Mucosa of descending colon (tissue), 3 donors: ENCODE results near the gene AOPEP. TPM values are rescaled to one million over a fixed set of nuclear protein-coding genes. Genes with fewer than 3 reads are reported as not detected.

Experiments
- ATAC-seq: fragments of 200-7000 bp; cut with Tn5 transposase; one replicate; pipeline ENCODE4 v1.9.1; 2020; ENCODE audit warnings: mild to moderate bottlenecking, moderate library complexity
- DNase-seq, 3 donors: peaks; one replicate each; pipeline ENCODE4 v3.0.0-alpha.2; 2020
- H3K36me3 ChIP-seq: fragments of 200-600 bp; one replicate; pipeline ENCODE4 v1.8.0; 2021; ENCODE audit warnings: low read depth, mild to moderate bottlenecking
- H3K4me1 ChIP-seq: fragments of 200-600 bp; one replicate; pipeline ENCODE4 v1.8.0; 2021; ENCODE audit warnings: low read depth, mild to moderate bottlenecking
- H3K4me3 ChIP-seq: fragments of 200-600 bp; one replicate; pipeline ENCODE4 v1.8.0; 2021; ENCODE audit warnings: mild to moderate bottlenecking
- H3K9me3 ChIP-seq: fragments of 200-600 bp; one replicate; pipeline ENCODE4 v1.8.0; 2021; ENCODE audit warnings: mild to moderate bottlenecking
- intact Hi-C, 2 donors: fragments of 100-400 bp; cut with DNase I in 1 of 2; cut with micrococcal nuclease in 1 of 2; formaldehyde crosslinking; loops; one replicate each; pipeline versions ENCODE4 v1.11.0 to v1.11.1; 2022; cut with DNase I, micrococcal nuclease
- total RNA-seq, 3 donors: library from RNA; stranded (reverse); fragmentation: NEBNext Ultra II Directional in 2 of 3; extraction: Animal tissue kit (Norgen Biotek cat#: 25700) in 2 of 3; gene quantifications; one replicate each; pipeline versions ENCODE4 v1.2.1 to v1.2.4, GENCODE V29; 2021 to 2023
- TF ChIP-seq, protein P1 (sequence below): fragments of 200-600 bp; IDR thresholded peaks from one replicate; pipeline ENCODE4 v1.8.0; 2022; ENCODE audit warnings: antibody characterized with exemption, mild to moderate bottlenecking
- donor health status: DM: no; HTN: no; CAD: no; lungs with moderate emphysema.
- donor health status: DM: no; HTN: no; CAD: no.
- donor health status: DM: no; HTN: yes; CAD: no.

The AOPEP gene
- total RNA-seq, 3 donors from 2014 or later = 47.5 to 102 (median 57.8) TPM

DNA sequence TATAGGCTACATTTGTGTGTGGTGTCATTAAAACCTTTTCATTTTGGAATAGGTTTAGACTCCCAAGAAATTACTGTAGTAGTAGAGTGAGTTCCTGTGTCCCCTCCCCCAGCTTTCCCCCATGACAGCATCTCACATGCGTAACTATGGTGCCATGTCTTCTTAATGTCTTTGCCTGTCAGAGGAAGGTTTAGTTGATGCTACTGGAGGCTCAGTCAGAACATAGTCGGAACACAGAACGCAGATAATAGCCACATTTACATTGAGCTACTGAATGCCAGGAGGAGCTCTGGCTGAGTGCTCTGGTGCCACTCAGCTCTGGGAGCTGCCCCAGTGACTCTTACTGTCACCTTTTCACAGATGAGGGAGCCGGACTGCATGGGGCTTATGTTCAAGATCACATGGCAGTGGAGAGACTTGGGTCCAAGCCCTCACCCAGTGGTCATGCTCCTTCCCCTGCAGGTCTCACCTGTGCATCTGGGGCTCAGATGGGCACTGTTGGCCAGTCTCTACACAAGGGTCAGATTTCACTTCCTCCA is 223.6 kb downstream of the AOPEP start:
- no peaks in the 10 kb centered on the region for H3K36me3 ChIP-seq
- DNase-seq = no peak
- ATAC-seq = no peak
- no peaks in the 10 kb centered on the region for H3K9me3 ChIP-seq
- H3K4me1 ChIP-seq = peaks cover 22% of the 10 kb centered on the region
- H3K4me3 ChIP-seq = no peak overlapping the region
- TF ChIP-seq, protein P1, sequence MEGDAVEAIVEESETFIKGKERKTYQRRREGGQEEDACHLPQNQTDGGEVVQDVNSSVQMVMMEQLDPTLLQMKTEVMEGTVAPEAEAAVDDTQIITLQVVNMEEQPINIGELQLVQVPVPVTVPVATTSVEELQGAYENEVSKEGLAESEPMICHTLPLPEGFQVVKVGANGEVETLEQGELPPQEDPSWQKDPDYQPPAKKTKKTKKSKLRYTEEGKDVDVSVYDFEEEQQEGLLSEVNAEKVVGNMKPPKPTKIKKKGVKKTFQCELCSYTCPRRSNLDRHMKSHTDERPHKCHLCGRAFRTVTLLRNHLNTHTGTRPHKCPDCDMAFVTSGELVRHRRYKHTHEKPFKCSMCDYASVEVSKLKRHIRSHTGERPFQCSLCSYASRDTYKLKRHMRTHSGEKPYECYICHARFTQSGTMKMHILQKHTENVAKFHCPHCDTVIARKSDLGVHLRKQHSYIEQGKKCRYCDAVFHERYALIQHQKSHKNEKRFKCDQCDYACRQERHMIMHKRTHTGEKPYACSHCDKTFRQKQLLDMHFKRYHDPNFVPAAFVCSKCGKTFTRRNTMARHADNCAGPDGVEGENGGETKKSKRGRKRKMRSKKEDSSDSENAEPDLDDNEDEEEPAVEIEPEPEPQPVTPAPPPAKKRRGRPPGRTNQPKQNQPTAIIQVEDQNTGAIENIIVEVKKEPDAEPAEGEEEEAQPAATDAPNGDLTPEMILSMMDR = no peak
- intact Hi-C loops = no loop called here

DNA sequence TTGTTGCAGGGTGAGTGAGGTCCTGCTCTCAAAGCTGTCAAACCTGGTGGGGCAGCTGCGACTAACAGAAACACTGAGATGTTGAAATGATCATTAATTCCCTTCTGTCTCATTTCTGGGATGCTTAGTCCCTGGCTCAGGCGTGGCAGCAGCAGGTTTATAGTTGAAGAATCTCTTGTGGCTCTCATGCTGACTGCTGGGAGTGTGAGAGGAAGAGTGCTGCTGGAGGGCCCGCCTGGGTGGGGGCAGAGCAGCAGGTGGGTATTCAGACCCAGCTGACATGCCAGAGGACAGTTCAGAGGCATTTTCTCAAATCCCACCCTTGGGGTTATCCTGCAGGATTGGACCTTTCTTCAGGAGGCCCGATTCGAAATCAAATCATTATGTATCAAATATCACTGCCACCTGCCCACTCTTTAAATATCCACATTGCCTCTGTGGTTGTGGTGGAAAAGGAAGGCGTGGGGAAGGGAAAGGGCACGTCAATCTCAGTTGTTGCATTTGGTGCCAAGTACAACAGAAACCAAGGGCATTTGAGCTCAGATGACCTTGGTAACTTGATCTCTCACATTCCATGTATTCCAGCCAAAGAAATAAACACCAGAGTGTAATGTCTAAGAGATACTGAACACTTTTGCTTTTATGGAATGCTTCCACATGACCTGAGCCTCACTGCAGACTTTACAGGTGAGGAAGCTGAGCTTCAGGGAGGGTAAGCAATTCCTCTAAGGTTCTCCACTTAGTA is 224.3 kb downstream of the AOPEP start:
- Histone ChIP-seq H3K36me3 (no peaks in the 10 kb centered on the region), H3K4me1 (peaks cover 22% of the 10 kb centered on the region), H3K9me3 (no peaks in the 10 kb centered on the region), H3K4me3 (no peak overlapping the region)
- DNase-seq (no peak), ATAC-seq (peak; percentile 37)
- TF ChIP-seq, protein P1 = no peak
- intact Hi-C loops = no loop called here

DNA sequence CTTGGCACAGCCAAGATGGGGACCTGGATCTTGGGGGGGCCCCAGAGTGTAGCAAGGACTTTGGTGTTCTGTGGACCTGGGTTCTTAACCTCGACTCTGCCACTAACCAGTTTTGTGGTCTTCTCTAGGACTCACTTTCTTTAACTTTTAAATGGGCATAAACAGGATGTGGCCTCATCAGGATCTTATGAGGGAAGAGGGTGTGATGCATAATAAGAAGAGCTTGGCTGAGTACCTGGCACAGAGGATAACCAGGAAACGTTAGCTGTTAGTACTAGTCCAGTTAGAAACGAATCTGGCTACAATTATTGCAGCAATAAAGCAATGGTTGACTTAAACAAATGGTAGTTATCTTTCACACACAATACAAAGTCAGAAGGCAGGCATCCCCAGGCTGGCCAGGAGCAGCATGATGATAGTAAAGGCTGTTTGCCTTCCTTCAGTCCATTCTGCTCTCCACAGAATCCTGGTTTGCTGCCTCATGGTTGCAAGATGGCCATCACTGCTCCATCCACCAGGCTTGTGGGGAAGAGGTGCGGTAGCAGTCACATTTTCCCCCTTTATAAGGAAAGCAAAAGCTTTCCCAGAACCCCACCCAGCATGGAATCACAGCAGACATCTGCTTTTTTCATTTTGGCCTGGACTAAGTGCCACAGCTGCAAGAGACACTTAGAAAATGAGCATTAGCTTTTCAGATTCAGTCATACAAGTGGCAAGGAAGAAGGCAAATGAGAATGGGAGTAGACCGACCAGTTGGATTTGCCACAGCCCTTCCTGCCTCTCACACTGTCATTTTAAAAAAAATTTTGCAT is 225.0 kb downstream of the AOPEP start:
- H3K36me3 ChIP-seq = no peaks in the 10 kb centered on the region
- no peak overlapping the region for H3K4me3 ChIP-seq
- TF ChIP-seq, protein P1 = no peak
- peaks cover 22% of the 10 kb centered on the region for H3K4me1 ChIP-seq
- H3K9me3 ChIP-seq = no peaks in the 10 kb centered on the region
- DNase-seq (peak in 1 of 3 donors; percentile 53), ATAC-seq (peak; percentile 94)
- intact Hi-C loops = no loop called here

DNA sequence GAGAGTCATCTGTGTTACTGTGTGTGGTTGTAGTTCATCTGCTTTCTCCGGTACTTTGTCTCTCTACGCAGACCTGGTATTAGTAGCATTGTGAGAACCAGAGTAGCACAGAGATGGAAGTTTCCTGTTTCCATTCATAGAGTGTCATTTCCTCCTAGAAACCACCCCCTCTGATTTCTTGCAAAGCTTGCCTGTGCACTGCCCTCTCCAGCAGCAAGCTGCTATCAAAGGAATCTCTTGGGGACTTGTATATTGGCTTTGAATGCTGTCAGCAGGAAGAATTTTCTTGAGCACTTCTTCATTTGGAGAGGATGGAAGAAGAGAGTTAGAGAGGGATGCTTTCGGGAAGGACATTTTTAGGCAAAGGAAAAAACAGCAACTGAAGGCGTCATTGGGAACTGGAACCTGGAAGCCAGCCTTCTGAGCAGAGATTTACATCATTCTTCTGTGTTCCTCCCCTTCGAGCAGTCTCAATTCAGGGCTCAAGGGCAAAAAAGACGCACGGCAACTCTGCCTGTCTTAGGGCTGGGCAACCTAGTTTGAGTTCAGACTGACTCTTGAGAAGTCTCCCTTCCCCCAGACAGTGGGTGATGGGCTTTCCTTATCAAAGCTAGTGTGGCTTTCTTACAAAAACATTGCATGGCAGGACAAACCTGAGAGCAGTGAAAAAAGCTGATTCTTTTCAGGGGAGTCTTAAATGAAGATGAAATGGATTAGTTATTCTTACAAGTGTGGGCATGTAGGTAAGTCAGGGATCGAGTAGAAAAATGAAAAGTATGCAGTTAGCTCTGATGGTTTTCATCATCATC is 226.3 kb downstream of the AOPEP start:
- no peak for DNase-seq
- no peaks in the 10 kb centered on the region for H3K9me3 ChIP-seq

DNA sequence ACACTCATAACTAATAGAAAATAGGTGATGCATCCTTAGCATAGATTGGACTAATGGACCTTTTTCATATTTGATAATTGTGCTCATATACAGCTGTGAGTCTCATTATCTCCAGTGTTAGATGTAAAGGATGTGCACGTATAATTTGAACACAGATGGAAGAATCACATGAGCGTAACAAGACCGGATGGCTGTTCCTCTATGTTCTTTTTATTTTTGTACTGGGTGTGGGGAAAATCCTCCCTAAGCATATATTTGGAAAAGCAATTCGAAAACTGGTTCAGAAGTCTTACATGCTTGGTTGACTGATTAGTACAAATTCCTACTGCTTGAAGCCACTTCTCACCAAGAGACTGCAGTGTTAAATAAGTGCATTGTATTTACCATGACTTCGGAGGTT is 230.2 kb downstream of the AOPEP start:
- no peak for ATAC-seq
- intact Hi-C loops = no loop called here
- H3K36me3 ChIP-seq = no peaks in the 10 kb centered on the region
- H3K4me1 ChIP-seq = peaks cover 12% of the 10 kb centered on the region
- DNase-seq = no peak
- no peaks in the 10 kb centered on the region for H3K9me3 ChIP-seq
- TF ChIP-seq, protein P1 = no peak
- no peak overlapping the region for H3K4me3 ChIP-seq

More for the DNA sequence above, 226.3 kb downstream of the AOPEP start:
- ATAC-seq = peak; percentile 12
- Histone ChIP-seq H3K36me3 (no peaks in the 10 kb centered on the region), H3K4me3 (no peak overlapping the region), H3K4me1 (peaks cover 22% of the 10 kb centered on the region)
- intact Hi-C loops = no loop called here
- TF ChIP-seq, protein P1 = no peak
